ENCODE results near the gene CTSV. TPM values are rescaled to one million over a fixed set of nuclear protein-coding genes. Genes with fewer than 3 reads are reported as not detected.
"Not testable (repeated sequence)": the region's sequence is repeated elsewhere in the genome, so short reads cannot be mapped to it uniquely, and the experiment has no call there.

CTSV gene
- total RNA-seq, 3 donors from 2014 or later (not counting 1 experiment from before 2014, with no cell fraction given): 0.05 TPM; not detected in 2

GRCh38 chr9:97057651-97058050 lies 18.7 kb upstream of the CTSV start:
- no peaks in the 10 kb centered on the region for H3K9me3 Mint-ChIP-seq
- H3K27ac Mint-ChIP-seq: no peak overlapping the region
- Histone ChIP-seq H3K36me3 (ENCODE audit: control insufficient read depth, insufficient read depth, low read length) (no peaks in the 10 kb centered on the region), H3K27me3 (ENCODE audit: control insufficient read depth, insufficient read depth, low read length) (no peaks in the 10 kb centered on the region), H3K4me1 (ENCODE audit: control insufficient read depth, insufficient read depth, low read length) (no peaks in the 10 kb centered on the region), H3K4me3 (ENCODE audit: low read length) (no peak overlapping the region), H3K27ac (ENCODE audit: low read length) (no peak overlapping the region), H3K9me3 (ENCODE audit: control insufficient read depth, insufficient read depth, low read length) (no peaks in the 10 kb centered on the region)
- no peak overlapping the region for H3K4me3 Mint-ChIP-seq
- 86% methylated on average over 5 of the region's 5 CpGs for WGBS (ENCODE audit: insufficient coverage)
- DNase-seq (no peak), ATAC-seq (no peak)
- peaks cover 23 to 31% of the 10 kb centered on the region in 2 donors for H3K27me3 Mint-ChIP-seq (ENCODE audit: low read depth in 2 of 2)
- H3K4me1 Mint-ChIP-seq: no peaks in the 10 kb centered on the region
- intact Hi-C loops (cut with micrococcal nuclease): no loop called here
- H3K36me3 Mint-ChIP-seq: no peaks in the 10 kb centered on the region
- no peak for TF ChIP-seq CTCF (IDR thresholded peaks at IDR 0.05)

GRCh38 chr9:97055891-97056290 lies 16.9 kb upstream of the CTSV start:
- WGBS (ENCODE audit: insufficient coverage): 87% methylated on average over 11 of the region's 13 CpGs
- H3K4me3 Mint-ChIP-seq; H3K4me1 ChIP-seq (ENCODE audit: control insufficient read depth, insufficient read depth, low read length); H3K27me3 ChIP-seq (ENCODE audit: control insufficient read depth, insufficient read depth, low read length); H3K36me3 ChIP-seq (ENCODE audit: control insufficient read depth, insufficient read depth, low read length); H3K9me3 Mint-ChIP-seq; H3K4me3 ChIP-seq (ENCODE audit: low read length); H3K36me3 Mint-ChIP-seq; intact Hi-C loops (cut with micrococcal nuclease); H3K9me3 ChIP-seq (ENCODE audit: control insufficient read depth, insufficient read depth, low read length); H3K27ac ChIP-seq (ENCODE audit: low read length); H3K27ac Mint-ChIP-seq; DNase-seq; H3K4me1 Mint-ChIP-seq; ATAC-seq: not testable (repeated sequence)
- H3K27me3 Mint-ChIP-seq (ENCODE audit: low read depth in 2 of 2): peaks cover 21 to 39% of the 10 kb centered on the region in 2 donors

- no peak overlapping the region for H3K4me3 Mint-ChIP-seq
- Histone ChIP-seq H3K27me3 (ENCODE audit: control insufficient read depth, insufficient read depth, low read length) (no peaks in the 10 kb centered on the region), H3K27ac (ENCODE audit: low read length) (no peak overlapping the region), H3K9me3 (ENCODE audit: control insufficient read depth, insufficient read depth, low read length) (no peaks in the 10 kb centered on the region), H3K4me1 (ENCODE audit: control insufficient read depth, insufficient read depth, low read length) (no peaks in the 10 kb centered on the region), H3K36me3 (ENCODE audit: control insufficient read depth, insufficient read depth, low read length) (no peaks in the 10 kb centered on the region), H3K4me3 (ENCODE audit: low read length) (no peak overlapping the region)
- DNase-seq (no peak), ATAC-seq (no peak)
- no peaks in the 10 kb centered on the region for H3K9me3 Mint-ChIP-seq
- 50% methylated on average over 3 of the region's 3 CpGs for WGBS (ENCODE audit: insufficient coverage)
- no peaks in the 10 kb centered on the region for H3K4me1 Mint-ChIP-seq
- TF ChIP-seq CTCF (IDR thresholded peaks at IDR 0.05): no peak
- no peaks in the 10 kb centered on the region for H3K36me3 Mint-ChIP-seq
- H3K27me3 Mint-ChIP-seq (ENCODE audit: low read depth in 2 of 2): peaks cover 16 to 47% of the 10 kb centered on the region in 2 donors
- H3K27ac Mint-ChIP-seq: no peak overlapping the region
- intact Hi-C loops (cut with micrococcal nuclease): no loop called here
These were observed 14.8 kb upstream of the CTSV start for GRCh38 chr9:97053717-97054116.

GRCh38 chr9:97052735-97053134 lies 13.8 kb upstream of the CTSV start:
- Mint-ChIP-seq H3K27me3 (ENCODE audit: low read depth in 2 of 2) (peaks cover 16 to 51% of the 10 kb centered on the region in 2 donors), H3K36me3 (no peaks in the 10 kb centered on the region), H3K27ac (no peak overlapping the region), H3K4me1 (no peaks in the 10 kb centered on the region), H3K4me3 (no peak overlapping the region), H3K9me3 (no peaks in the 10 kb centered on the region)
- no peak for ATAC-seq
- Histone ChIP-seq H3K27me3 (ENCODE audit: control insufficient read depth, insufficient read depth, low read length) (no peaks in the 10 kb centered on the region), H3K9me3 (ENCODE audit: control insufficient read depth, insufficient read depth, low read length) (no peaks in the 10 kb centered on the region), H3K36me3 (ENCODE audit: control insufficient read depth, insufficient read depth, low read length) (no peaks in the 10 kb centered on the region), H3K27ac (ENCODE audit: low read length) (no peak overlapping the region), H3K4me1 (ENCODE audit: control insufficient read depth, insufficient read depth, low read length) (no peaks in the 10 kb centered on the region), H3K4me3 (ENCODE audit: low read length) (no peak overlapping the region)
- DNase-seq: no peak
- WGBS (ENCODE audit: insufficient coverage): 74% methylated on average over 2 of the region's 2 CpGs
- intact Hi-C loops (cut with micrococcal nuclease): no loop called here
- TF ChIP-seq CTCF (IDR thresholded peaks at IDR 0.05): no peak

Measured in natural killer cell (primary cell).